Stimulated activated CD8-positive, alpha-beta memory T cell treated with anti-CD3 and anti-CD28 coated beads, Interleukin-12 subunit alpha, Interleukin-12 subunit beta, amount 100 ng/mL, for 24 hours (primary cell): Measurements from ENCODE around the gene SPRR1A.
"Not testable (repeated sequence)": the region's sequence is repeated elsewhere in the genome, so short reads cannot be mapped to it uniquely, and the experiment has no call there.

ENCODE experiments used
- DNase-seq: peaks from one replicate; pipeline ENCODE4 v3.0.0-alpha.2; 2020; ENCODE audit errors: extremely low read depth

SPRR1A gene

DNA sequence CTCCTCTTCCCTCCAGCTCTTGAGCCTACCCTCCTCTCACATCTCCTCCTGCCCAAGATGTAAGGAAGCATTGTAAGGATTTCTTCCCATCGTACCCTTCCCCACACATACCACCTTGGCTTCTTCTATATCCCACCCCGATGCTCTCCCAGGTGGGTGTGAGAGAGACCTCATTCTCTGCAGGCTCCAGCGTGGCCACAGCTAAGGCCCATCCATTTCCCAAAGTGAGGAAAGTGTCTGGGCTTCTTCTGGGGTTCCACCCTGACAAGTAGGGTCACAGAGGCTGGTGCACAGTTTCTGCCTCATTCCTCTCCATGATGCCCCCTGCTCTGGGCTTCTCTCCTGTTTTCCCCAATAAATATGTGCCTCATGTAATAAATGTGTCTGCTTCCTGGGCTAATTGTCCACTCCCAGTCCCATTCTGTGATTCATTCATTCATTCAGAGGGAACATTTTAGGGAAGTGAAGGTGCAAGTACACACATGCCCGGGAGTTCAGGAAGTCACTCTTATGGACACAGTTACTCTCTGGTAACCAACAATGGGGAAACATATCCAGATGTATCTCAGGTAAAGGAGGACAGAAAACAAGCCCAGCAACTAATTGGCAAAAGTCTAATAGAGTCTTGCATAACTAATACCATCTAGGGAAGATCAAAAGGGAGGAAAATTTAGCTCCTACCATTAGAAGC lies 11.5 kb upstream of the SPRR1A start:
- no peak for DNase-seq

DNA sequence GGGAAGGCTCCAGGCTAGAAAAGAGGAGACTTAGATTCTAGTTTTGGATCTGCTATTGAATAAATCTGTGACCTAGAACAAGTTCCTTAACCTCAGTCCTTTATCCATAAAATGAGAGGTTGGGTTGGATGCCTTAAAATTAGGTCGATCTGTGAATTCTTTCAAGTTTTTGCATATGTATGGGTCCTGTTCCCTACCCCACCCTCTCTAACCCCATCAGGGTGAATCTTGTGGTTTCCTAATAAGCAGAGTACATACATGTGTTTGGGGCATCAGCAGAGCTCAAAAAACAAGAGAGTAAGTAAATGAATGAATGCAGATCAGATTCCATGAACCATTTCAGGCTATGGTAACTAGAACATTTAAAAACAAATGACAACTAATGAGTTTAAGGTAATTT lies 7.2 kb upstream of the SPRR1A start:
- no peak for DNase-seq

DNA sequence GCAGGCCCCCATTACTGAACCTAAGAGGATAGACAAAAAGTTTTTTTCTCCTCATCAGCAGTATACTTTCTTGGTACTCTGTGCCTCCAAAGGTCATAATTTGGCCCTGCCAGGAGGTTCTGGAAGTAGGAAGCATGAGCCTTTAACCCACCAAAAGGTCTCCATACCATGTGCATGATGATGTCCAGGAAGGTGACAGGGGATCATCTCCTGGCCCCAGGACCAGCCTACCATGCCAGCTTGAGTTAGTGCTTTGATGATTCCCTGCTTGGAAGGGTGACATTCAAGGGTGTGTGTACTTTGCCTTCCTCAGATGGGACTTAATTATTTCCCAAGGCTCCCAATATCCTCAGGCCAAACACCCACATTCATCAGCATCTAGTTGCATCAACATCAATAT lies 6.3 kb upstream of the SPRR1A start:
- DNase-seq = no peak

DNA sequence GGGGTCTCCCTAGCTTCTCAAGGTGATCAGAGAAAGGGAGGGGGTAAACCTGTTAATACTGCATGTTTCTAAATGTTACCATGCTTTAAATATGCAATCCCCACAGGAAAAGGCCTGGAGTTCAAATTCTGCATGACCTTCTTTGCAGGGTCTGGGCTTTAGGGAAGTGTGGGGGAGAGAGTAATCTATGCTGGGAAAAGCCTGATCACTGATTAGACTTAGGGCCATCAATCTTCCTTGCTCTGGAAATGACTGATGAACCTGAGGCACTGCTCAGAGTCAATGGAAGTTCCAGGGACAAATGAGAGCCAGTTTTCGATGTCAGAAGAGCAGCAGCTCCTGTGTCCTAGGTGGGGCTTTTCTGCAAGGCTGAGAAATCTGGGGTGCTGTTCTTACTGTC lies 3.2 kb upstream of the SPRR1A start:
- DNase-seq = no peak

DNA sequence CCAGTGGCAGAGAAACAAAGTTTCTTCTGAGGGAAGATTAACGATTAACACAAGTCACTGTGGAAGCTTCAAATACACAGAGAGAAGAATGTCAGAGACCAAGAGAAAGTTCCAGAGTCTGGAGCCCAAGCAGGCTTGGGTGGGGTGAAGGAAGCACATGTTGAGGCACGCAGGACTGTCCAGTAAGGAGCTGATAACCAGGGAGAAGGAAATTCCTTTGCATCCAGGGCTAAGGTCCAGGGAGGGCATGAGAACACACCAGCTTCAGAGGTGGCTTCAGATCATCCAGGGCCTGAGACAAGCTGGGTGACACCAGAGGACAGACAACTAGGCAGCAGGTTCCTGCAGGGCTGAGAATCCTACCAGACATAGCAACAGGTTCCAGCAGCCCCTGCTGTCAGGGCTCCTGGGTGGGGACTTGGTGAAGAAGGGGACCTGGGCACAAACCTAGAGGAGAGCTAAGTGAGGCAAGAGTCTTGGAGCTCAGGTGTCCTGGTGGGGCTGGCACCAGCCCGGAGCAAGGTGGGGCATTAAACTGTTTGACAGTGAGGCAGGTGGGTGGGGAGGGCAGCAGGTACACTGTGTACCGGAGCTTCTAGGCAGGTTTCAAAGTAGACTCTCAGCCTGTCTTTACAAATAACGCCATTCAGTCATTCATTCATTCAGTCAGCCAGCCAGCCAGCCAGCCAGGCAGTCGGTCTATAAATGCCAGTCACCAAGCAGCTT lies 2.6 kb upstream of the SPRR1A start:
- no peak for DNase-seq

DNA sequence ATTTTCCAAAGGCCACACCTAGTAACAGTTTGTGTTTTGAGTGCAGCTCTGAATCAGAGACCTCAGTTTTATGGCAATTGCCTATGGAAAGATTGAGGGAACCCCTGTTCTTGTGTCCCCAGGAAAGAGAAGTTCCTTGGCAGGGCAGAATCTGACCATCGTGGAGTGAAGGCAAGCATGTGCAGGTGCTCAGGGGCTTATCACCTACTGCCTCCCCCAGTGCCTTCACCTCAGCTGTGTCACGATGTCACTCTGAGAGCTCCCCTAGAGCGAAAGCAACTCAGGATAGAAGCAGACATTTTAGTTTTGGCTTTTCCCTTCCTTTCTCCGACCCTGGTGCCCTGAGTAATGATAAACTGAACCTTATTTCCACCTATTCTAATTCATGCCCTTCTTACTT lies 1.8 kb upstream of the SPRR1A start:
- no peak for DNase-seq

DNA sequence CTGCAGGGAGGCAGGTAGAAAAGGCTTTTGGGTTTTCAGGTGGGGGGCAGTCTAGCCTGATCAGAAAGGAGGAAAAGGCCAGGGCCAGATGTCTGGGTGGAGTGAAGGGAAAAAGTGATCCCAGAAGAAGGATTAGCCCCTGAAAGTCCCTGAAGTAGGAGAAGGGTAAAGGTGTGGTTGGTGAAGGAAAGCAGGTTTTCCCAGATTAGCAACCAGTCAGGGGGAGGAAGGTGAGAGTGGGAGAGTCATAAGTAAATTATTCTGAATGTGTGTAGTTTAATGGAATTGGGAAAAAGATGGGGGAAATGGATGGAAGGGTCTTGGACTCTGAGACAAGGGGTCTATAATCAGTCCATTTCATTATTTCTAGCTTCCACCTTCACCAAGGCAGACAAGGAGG lies 647 bp upstream of the SPRR1A start:
- no peak for DNase-seq

DNA sequence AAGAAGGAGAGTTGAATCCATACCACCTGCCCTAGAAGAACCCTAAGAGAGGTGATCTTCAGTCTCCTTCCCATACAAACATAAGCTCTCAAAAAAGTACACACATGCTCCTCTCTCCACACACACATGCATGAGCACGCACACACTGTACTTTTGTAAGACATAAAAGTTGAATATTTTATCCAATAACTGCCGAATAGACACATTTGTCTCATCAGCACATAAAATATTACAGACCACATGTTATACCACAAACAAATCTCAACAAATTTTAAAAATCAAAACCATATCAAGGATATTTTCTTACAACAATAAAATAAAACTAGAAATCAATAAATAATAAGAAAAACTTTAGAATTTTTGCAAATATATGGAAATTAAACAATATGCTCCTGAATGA lies 2.7 kb downstream of the SPRR1A start:
- DNase-seq = no peak

DNA sequence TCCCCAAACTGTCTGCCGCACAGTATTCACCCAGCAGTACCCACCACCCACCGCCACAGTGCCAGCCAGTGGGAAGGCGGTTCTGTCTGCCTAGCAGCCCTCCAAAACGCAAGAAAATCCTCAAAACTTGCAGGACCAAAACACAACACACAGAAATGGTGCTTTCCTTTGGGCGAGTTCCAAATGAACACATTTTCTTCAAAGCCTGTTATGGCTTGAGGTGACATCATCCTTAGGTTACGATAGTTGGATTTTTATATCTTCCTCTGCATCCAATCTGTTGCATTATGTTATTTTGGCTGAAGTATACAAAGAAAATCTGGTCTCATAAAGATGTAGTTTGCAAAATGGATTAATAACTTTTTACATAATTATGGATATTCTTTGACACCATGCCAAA lies 9.3 kb downstream of the SPRR1A start:
- no peak for DNase-seq

DNA sequence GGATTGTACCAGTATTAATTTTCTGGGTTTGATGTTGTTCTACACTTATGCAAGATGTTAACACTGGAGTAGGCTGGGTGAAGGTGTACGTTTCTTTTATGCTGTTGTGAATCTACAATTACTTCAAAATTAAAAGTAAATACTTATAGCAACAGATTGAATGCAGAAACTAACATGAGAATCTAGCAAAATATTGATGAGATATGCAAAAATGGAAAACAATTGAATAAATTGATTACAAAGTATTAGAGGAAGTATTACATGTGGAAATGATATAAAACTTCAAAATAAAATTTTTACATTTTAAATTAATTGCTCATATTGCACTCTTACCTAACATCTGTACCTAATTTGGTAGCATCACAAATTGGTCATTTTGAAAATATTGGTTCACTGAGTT lies 12.0 kb downstream of the SPRR1A start:
- DNase-seq = no peak

DNA sequence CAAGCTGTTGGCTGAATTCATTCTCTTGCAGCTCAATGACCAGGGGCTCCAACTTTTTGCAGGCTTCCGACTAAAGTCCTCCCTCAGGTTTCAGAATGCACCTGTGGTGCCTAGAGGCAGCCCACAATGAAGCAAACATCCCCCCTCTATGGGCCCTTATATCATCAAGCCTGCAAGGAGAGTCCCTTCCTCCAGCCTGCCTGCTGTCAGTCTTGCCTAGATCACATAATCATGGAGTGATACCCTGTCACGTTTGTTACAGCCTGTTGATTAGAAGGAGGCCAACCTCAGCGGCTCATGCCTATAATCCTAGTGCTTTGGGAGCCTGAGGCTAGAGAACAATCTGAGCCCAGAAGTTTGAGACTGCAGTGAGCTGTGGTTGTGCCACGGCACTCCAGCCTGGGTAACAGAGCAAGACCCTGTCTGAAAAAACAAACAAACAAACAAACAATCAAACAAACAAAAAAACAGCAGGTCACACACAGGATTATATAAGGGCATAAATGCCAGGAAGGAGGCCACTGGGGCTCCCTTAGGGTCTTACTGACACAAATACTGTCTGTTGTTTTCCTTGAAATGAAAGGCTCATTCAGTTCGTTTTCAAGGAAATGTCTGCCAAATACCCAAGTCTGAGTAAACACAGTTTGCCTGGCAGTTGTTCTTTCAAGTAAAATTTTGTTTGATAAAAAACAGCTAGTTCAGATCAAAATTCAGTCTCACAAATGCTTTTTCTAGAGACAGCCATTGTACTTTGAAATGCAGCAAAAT lies 12.9 kb downstream of the SPRR1A start:
- DNase-seq = no peak

DNA sequence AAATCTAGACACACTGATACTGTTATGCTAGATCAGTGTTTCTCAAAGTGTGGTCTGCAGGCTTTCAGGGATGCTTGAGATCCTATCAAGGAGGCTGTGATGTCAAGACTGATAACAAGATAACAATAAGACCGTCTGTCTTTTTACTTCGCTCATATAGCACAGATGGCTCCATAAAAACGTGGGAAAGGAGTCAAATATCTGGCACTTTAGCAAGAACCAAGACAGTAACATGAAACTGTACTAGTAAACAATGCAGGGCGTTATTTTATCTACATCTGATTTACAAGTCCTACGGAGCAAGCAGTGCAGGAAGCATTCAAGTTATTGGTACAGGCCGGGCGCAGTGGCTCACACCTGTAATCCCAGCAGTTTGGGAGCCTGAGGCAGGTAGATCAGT lies 14.0 kb downstream of the SPRR1A start:
- DNase-seq = no peak

DNA sequence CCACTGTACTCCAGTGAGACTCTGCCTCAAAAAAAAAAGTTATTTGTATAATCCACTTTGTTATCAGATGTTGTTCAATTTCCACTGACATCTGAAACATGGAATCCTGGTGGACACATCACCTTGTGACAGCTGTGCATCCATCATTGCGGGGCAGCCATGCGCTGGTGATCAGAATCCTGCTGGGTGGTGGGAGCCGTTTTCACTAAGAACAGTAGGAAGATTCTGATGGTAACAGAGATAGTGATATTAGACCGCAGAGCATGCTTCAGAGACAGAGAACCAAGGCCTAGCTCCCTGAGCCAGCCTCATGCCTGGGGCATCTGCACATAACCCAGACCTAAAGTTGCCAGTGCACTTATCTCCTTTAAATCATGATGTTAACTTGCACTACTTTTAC lies 14.6 kb downstream of the SPRR1A start:
- no peak for DNase-seq

DNA sequence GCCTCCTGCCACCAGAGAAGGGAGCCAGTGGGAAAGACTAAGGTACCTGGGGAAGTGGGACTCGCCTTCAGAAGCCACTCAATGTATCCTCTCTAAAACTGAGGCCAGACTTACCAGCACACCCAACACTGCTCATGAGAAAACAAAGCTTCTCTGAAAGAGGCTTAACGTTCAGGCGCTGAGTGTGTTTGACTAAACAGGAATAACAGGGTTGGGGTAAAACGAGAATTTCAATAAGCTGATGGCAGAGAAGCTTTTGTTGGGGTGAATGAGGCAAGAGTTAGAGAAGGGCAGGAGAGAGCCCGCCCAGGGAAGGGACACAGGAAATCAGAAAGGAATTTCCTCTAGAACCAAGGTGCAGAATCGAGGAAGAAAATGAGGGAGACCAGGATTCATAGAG lies 15.9 kb downstream of the SPRR1A start:
- no peak for DNase-seq

DNA sequence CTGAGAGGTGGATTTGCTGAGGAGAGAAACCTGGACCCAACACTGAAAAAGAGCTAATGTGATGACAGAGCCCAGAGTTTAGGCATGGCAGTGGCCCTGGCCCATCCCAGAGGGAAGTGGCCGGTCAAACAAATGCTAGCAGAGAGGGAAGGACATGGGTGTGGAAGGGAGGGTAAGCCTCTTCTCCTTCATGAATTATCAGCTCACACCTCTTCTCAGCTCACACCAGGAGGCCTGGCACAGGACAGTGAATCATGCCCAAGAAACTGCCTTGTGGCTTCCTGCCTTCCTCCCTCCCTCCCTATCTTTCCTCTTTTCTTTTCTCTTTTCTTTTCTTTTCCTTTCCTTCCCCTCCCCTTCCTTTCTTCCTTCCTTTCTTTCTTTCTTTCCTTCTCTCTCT lies 16.4 kb downstream of the SPRR1A start:
- no peak for DNase-seq

DNA sequence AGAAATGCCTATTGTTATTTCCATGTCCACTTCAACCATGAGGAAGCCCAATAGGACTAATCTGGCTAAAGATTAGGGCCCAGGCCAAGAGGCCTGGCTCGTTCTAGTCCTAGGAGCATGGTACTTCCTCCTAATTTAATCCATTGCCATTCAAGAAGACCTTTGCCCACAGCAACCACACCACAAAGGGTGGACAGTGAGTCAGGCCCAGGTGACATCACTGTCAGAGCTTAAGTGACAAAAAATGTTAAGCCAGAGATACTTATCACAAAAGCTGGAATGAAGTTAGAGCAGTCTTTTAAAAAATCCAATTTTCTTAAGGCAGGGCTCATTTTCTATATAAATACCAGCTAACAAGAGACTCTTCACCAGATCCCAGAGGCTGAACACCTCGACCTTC lies 17.5 kb downstream of the SPRR1A start, which contains the start of gene SPRR3:
SPRR3 (plus strand) TSS at position 368 of the 400 bp plus-strand sequence. CDS start 1,272 bp downstream, outside the sequence.
- DNase-seq = no peak

DNA sequence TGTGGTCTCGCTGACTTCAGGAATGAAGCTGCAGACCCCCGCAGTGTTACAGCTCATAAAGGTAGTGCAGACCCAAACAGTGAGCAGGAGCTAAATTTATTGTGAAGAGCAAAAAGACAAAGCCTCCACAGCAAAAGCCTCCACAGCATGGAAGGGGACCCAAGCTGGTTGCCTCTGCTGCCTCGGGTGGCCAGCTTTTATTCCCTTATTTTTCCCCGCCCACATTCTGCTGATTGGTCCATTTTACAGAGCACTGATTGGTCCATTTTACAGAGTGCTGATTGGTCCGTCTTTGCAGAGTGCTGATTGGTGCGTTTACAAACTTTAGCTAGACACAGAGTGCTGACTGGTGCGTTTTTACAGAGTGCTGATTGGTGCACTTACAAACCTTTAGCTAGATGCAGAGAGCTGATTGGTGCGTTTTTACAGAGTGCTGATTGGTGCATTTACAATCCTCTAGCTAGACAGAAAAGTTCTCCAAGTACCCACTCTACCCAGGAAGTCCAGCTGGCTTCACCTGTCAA lies 27.4 kb downstream of the SPRR1A start:
- DNase-seq = not testable (repeated sequence)

DNA sequence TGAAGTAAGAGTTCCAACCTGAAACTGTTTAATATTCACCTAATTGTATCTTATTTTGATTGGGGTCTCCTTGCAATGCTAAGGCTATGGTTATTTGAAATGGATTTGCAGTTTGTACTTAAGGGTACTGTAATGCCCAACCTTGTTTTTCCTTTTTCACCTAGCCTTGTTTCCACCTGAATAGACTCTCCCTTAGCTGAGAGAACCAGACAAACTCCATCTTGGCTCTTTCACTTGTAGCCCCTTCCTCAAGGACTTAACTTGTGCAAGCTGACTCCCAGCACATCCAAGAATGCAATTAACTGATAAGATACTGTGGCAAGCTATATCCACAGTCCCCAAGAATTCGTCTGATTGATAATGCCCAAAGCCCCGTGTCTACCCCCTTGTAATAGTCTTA lies 37.9 kb downstream of the SPRR1A start:
- DNase-seq = not testable (repeated sequence)

DNA sequence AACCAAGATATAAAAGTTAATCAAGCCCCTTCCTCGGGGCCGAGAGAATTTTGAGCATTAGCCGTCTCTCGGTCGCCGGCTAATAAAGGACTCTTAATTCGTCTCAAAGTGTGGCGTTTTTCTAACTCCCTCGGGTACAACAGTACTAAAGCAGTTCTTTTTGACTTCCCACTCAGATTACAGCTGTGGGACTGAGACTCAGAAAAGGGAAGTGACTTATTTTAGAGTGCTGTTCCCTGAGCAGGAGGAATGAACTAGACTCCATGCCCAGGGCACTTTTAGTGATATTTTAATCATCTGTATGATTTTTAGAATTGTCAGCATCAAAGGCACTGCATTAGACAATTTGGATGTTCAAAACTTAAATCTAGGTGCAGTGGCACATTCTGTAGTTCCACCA lies 38.5 kb downstream of the SPRR1A start:
- not testable (repeated sequence) for DNase-seq

DNA sequence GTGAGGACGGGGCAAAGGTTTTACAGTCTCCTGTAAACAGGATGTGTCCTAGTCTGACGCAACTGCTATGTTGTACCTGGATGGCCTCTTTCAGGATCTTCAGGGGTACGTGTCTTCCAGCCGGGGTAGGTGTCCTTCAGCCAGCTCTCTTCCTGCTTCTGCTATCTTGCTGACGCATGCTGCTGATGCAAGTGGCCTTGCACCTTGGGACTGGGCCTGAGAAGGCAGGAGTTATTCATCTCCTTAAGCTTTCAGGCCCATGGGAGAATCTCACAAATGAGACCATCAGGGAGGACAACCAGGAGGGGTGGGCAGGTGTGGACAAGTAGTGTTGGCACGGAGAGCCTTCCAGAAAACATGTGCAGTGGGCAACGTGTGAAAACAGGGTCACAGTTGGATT lies 39.2 kb downstream of the SPRR1A start:
- no peak for DNase-seq

DNA sequence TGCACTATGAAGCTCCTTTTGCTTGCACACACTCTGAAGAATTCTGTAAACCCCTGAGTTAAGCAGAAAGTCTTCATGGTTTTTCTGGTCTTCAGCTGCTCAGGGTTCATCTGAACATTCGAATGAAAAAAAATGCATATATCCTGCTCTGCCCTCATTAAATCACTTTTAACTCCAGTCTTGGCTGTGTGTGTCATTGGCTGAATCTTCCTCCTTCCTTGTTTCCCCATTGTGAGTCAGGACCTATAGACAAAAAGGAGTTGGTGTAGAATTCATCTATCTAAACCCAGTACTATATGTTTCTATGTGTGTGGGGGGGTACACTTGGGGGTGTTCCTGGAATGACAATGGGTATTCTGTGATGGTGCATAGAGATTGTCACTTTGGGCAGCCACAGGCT lies 40.5 kb downstream of the SPRR1A start:
- no peak for DNase-seq

DNA sequence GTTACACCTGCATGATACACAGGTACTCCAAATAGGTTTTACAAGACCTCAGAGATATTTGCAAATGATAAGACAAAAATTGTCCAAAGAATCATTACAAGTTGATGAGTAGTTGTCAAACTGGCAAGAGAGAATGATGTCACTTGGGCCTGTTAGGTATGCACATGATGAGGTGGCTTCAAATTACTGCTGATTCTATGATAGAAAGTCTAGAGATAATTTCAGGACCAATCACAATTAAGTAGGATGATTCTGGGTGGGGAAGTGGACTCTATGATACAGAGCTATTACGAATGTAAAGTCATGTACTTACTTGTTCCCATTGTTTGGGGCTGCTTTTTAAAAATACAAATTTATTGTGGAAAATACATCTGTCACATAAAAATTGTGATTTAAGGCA lies 41.9 kb downstream of the SPRR1A start:
- DNase-seq = no peak

DNA sequence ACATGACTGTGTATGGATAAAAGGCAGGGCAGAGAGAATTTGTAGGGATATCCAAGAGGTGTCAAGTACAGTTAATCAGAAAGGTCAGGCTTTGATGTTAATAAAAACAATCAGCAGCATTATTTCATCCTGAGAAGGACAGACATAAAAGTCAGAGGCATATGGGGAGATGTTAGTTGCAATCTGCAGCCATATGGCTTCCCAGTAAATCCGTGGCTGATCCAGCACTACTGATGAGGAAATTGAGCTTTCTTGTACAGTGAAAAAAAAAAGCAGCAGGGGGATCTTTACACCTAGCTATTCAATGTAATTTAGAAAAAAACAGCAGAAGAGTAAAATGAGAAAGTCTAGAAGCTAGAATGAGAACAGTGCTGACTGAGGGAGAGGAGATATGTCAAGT lies 44.9 kb downstream of the SPRR1A start:
- DNase-seq = no peak
